Measurements from ENCODE around the gene TMEM208. TPM values are rescaled to one million over a fixed set of nuclear protein-coding genes. Genes with fewer than 3 reads are reported as not detected.

The TMEM208 gene
- total RNA-seq, 1 donor from 2014 or later, result 42.6 TPM

- Mint-ChIP-seq H3K27ac (ENCODE audit: unreplicated experiment) (no peak overlapping the region), H3K4me1 (ENCODE audit: low read depth, unreplicated experiment) (no peaks in the 10 kb centered on the region), H3K36me3 (ENCODE audit: unreplicated experiment) (peaks cover 10% of the 10 kb centered on the region), H3K4me3 (ENCODE audit: unreplicated experiment) (no peak overlapping the region), H3K9me3 (ENCODE audit: unreplicated experiment) (peaks cover 11% of the 10 kb centered on the region), H3K27me3 (ENCODE audit: unreplicated experiment) (peaks cover 16% of the 10 kb centered on the region)
- TF ChIP-seq CTCF (IDR thresholded peaks at IDR 0.05; ENCODE audit: partially characterized antibody, unreplicated experiment), result no peak
- no peak for DNase-seq
Measured at GRCh38 chr16:67213197-67214019, 13.5 kb upstream of the TMEM208 start.

GRCh38 chr16:67215706-67216105, 11.2 kb upstream of the TMEM208 start:
- no peak for TF ChIP-seq CTCF (IDR thresholded peaks at IDR 0.05; ENCODE audit: partially characterized antibody, unreplicated experiment)
- peaks cover 11% of the 10 kb centered on the region for H3K9me3 Mint-ChIP-seq (ENCODE audit: unreplicated experiment)
- H3K27me3 Mint-ChIP-seq (ENCODE audit: unreplicated experiment), result peaks cover 14% of the 10 kb centered on the region
- peaks cover 10% of the 10 kb centered on the region for H3K36me3 Mint-ChIP-seq (ENCODE audit: unreplicated experiment)
- H3K27ac Mint-ChIP-seq (ENCODE audit: unreplicated experiment), result no peak overlapping the region
- H3K4me3 Mint-ChIP-seq (ENCODE audit: unreplicated experiment), result no peak overlapping the region
- DNase-seq, result no peak
- no peaks in the 10 kb centered on the region for H3K4me1 Mint-ChIP-seq (ENCODE audit: low read depth, unreplicated experiment)

GRCh38 chr16:67216612-67217490, 10.1 kb upstream of the TMEM208 start:
- H3K27me3 Mint-ChIP-seq (ENCODE audit: unreplicated experiment), result peaks cover 14% of the 10 kb centered on the region
- no peak overlapping the region for H3K27ac Mint-ChIP-seq (ENCODE audit: unreplicated experiment)
- H3K4me1 Mint-ChIP-seq (ENCODE audit: low read depth, unreplicated experiment), result no peaks in the 10 kb centered on the region
- peaks cover 13% of the 10 kb centered on the region for H3K9me3 Mint-ChIP-seq (ENCODE audit: unreplicated experiment)
- H3K36me3 Mint-ChIP-seq (ENCODE audit: unreplicated experiment), result peaks cover 10% of the 10 kb centered on the region
- no peak overlapping the region for H3K4me3 Mint-ChIP-seq (ENCODE audit: unreplicated experiment)
- no peak for DNase-seq
- no peak for TF ChIP-seq CTCF (IDR thresholded peaks at IDR 0.05; ENCODE audit: partially characterized antibody, unreplicated experiment)

- Mint-ChIP-seq H3K27me3 (ENCODE audit: unreplicated experiment) (peaks cover 12% of the 10 kb centered on the region), H3K36me3 (ENCODE audit: unreplicated experiment) (no peaks in the 10 kb centered on the region), H3K9me3 (ENCODE audit: unreplicated experiment) (peaks cover 5% of the 10 kb centered on the region), H3K4me1 (ENCODE audit: low read depth, unreplicated experiment) (peaks cover 14% of the 10 kb centered on the region), H3K27ac (ENCODE audit: unreplicated experiment) (no peak overlapping the region), H3K4me3 (ENCODE audit: unreplicated experiment) (no peak overlapping the region)
- no peak for TF ChIP-seq CTCF (IDR thresholded peaks at IDR 0.05; ENCODE audit: partially characterized antibody, unreplicated experiment)
- DNase-seq, result no peak
Measured at GRCh38 chr16:67223992-67224391, 2.9 kb upstream of the TMEM208 start.

Measured in glutamatergic neuron (in vitro differentiated cells).